Measurements from ENCODE around the gene CCSER2. TPM values are rescaled to one million over a fixed set of nuclear protein-coding genes. Genes with fewer than 3 reads are reported as not detected.

Gene CCSER2
- total RNA-seq, 2 experiments from 2014 or later: 56.9 to 57.5 TPM

DNA sequence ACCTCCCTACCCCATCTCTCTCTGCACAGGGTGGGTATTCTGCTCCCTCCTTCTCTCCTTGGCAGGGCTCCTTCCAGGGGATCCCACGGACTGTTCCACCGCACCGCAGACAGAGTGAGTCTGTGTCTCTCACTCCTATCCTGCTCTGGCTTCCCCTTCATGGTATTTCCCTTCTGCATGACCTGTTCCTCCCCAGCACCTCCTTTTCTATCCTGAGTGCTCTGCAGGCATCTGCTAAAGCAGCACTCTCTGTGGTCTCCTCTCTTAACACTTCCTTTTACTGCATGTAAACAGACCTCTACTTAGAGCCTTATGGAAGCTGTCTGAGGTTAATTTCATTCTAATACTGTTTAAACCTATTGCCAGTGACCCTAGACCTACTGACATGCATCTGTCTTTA, 171.5 kb downstream of the CCSER2 start:
- TF ChIP-seq, protein P1, sequence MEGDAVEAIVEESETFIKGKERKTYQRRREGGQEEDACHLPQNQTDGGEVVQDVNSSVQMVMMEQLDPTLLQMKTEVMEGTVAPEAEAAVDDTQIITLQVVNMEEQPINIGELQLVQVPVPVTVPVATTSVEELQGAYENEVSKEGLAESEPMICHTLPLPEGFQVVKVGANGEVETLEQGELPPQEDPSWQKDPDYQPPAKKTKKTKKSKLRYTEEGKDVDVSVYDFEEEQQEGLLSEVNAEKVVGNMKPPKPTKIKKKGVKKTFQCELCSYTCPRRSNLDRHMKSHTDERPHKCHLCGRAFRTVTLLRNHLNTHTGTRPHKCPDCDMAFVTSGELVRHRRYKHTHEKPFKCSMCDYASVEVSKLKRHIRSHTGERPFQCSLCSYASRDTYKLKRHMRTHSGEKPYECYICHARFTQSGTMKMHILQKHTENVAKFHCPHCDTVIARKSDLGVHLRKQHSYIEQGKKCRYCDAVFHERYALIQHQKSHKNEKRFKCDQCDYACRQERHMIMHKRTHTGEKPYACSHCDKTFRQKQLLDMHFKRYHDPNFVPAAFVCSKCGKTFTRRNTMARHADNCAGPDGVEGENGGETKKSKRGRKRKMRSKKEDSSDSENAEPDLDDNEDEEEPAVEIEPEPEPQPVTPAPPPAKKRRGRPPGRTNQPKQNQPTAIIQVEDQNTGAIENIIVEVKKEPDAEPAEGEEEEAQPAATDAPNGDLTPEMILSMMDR (IDR thresholded peaks at IDR 0.05): no peak
- Mint-ChIP-seq H3K27me3 (no peaks in the 10 kb centered on the region), H3K27ac (no peak overlapping the region), H3K4me1 (ENCODE audit: low read depth) (peaks cover 14% of the 10 kb centered on the region), H3K4me3 (no peak overlapping the region), H3K36me3 (ENCODE audit: low read depth) (peaks cover 4% of the 10 kb centered on the region), H3K9me3 (no peaks in the 10 kb centered on the region)
- ATAC-seq: no peak
- ChIA-PET POLR2A (no interaction called here), CTCF (interaction anchor here (1.2 kb wide), 1 partner anchor 232 kb away, joined by 4 read pairs; no protein-coding TSS in a partner anchor)
- no peak for DNase-seq
- intact Hi-C loops (cut with micrococcal nuclease): no loop called here

DNA sequence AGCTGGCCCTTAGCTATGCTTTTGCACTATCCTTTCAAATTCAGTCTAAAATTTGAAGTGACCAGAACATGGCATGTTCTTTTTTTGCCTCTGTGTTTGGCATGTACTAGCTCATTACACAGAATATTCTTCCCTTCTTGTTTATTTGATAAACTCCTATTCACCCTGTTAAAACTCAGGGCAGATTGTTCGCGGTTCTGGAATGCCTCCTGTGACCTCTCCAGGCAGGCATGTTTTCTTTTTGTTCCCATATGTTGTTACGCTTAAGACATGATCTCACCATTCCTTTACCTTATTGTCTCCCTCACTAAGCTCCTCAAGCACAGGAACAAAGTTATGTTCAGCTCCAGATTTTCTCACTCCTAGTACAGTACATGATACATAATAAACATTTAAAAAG, 181.7 kb downstream of the CCSER2 start:
- no peaks in the 10 kb centered on the region for H3K4me1 Mint-ChIP-seq (ENCODE audit: low read depth)
- H3K9me3 Mint-ChIP-seq: no peaks in the 10 kb centered on the region
- intact Hi-C loops (cut with micrococcal nuclease): no loop called here
- CTCF ChIA-PET: interaction anchor here (1.0 to 3.2 kb wide), 6 partner anchors 12 to 243 kb away, joined by 3 to 16 read pairs (median 4); no protein-coding TSS in a partner anchor
- no peak for ATAC-seq
- TF ChIP-seq, protein P1 (IDR thresholded peaks at IDR 0.05): no peak
- H3K27me3 Mint-ChIP-seq: no peaks in the 10 kb centered on the region
- H3K36me3 Mint-ChIP-seq (ENCODE audit: low read depth): peaks cover 11% of the 10 kb centered on the region
- no peak overlapping the region for H3K27ac Mint-ChIP-seq
- no peak overlapping the region for H3K4me3 Mint-ChIP-seq
- no peak for DNase-seq
- POLR2A ChIA-PET: no interaction called here

DNA sequence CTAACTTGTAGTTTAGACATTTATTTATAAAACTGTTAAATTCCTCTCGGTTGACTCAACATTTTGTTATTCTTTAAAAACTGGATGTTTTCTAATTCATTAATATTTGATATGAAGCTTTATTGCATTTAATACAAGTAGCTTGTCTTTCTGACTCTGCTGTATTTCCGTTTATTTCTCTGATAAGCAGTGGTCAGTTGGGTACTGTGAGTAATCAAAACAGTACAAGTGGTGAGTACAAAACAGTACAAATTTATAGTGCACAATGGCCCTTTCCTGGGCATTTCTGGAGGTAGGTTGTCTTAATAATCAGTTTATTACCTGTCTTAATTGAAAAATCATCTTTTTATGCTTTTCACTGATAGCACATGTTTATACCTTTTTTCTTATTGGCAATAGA, 182.7 kb downstream of the CCSER2 start:
- no peaks in the 10 kb centered on the region for H3K27me3 Mint-ChIP-seq
- ATAC-seq (no peak), DNase-seq (no peak)
- no peak overlapping the region for H3K4me3 Mint-ChIP-seq
- CTCF ChIA-PET: interaction anchor here (1.4 to 3.2 kb wide), 4 partner anchors 26 to 244 kb away, joined by 3 to 16 read pairs (median 5); no protein-coding TSS in a partner anchor
- H3K36me3 Mint-ChIP-seq (ENCODE audit: low read depth): peaks cover 13% of the 10 kb centered on the region
- H3K27ac Mint-ChIP-seq: no peak overlapping the region
- POLR2A ChIA-PET: no interaction called here
- intact Hi-C loops (cut with micrococcal nuclease): no loop called here
- H3K4me1 Mint-ChIP-seq (ENCODE audit: low read depth): no peaks in the 10 kb centered on the region
- TF ChIP-seq, protein P1 (IDR thresholded peaks at IDR 0.05): no peak
- no peaks in the 10 kb centered on the region for H3K9me3 Mint-ChIP-seq

- no peaks in the 10 kb centered on the region for H3K27me3 Mint-ChIP-seq
- intact Hi-C loops (cut with micrococcal nuclease): no loop called here
- DNase-seq (no peak), ATAC-seq (no peak)
- no peaks in the 10 kb centered on the region for H3K4me1 Mint-ChIP-seq (ENCODE audit: low read depth)
- H3K9me3 Mint-ChIP-seq: no peaks in the 10 kb centered on the region
- ChIA-PET CTCF (interaction anchor here (0.9 to 1.4 kb wide), 2 partner anchors 82 to 245 kb away, joined by 3 to 5 read pairs; no protein-coding TSS in a partner anchor), POLR2A (no interaction called here)
- H3K27ac Mint-ChIP-seq: no peak overlapping the region
- no peak overlapping the region for H3K4me3 Mint-ChIP-seq
- TF ChIP-seq, protein P1 (IDR thresholded peaks at IDR 0.05): no peak
- H3K36me3 Mint-ChIP-seq (ENCODE audit: low read depth): peaks cover 14% of the 10 kb centered on the region
Measured at GRCh38 chr10:84511709-84512285, 183.4 kb downstream of the CCSER2 start.

GRCh38 chr10:84517554-84517953, 189.2 kb downstream of the CCSER2 start:
- ATAC-seq: no peak
- Mint-ChIP-seq H3K27ac (no peak overlapping the region), H3K4me1 (ENCODE audit: low read depth) (peaks cover 2% of the 10 kb centered on the region), H3K4me3 (no peak overlapping the region), H3K36me3 (ENCODE audit: low read depth) (peaks cover 14% of the 10 kb centered on the region), H3K9me3 (no peaks in the 10 kb centered on the region), H3K27me3 (no peaks in the 10 kb centered on the region)
- no peak for DNase-seq
- intact Hi-C loops (cut with micrococcal nuclease): no loop called here
- CTCF ChIA-PET: interaction anchor here (1.3 to 2.3 kb wide), 2 partner anchors 20 to 23 kb away, joined by 4 to 9 read pairs; no protein-coding TSS in a partner anchor
- TF ChIP-seq, protein P1 (IDR thresholded peaks at IDR 0.05): no peak
- POLR2A ChIA-PET: no interaction called here

Measured in activated CD8-positive, alpha-beta T cell treated with anti-CD3 and anti-CD28 coated beads for 36 hours (primary cell).